Measurements from ENCODE around the gene STOM. TPM values are rescaled to one million over a fixed set of nuclear protein-coding genes. Genes with fewer than 3 reads are reported as not detected.
A peak's percentile ranks its signal among the peaks of the same experiment; 100 is the strongest.

Gene STOM
- total and polyA plus RNA-seq, 10 of the 15 experiments (the other 5 are each of a cell fraction or from before 2014, with no cell fraction given) = 6.7 to 47.4 (median 39.8) TPM

- TF ChIP-seq BCL3 (IDR thresholded peaks at IDR 0.05; ENCODE audit: borderline replicate concordance, insufficient read depth, low read depth, low read length, poor library complexity, severe bottlenecking) (no peak), ATF7 (IDR thresholded peaks at IDR 0.05; ENCODE audit: low read depth) (no peak), TAF1 (IDR thresholded peaks at IDR 0.05; ENCODE audit: borderline replicate concordance, low read depth, low read length) (no peak), MEF2A (IDR thresholded peaks at IDR 0.05; ENCODE audit: insufficient read depth, low read depth, low read length) (no peak), BRCA1 (IDR thresholded peaks at IDR 0.05; ENCODE audit: low read depth, low read length) (no peak), NR2C2 (IDR thresholded peaks at IDR 0.05; ENCODE audit: borderline replicate concordance, control insufficient read depth, insufficient read length, low read depth) (no peak)
Measured at GRCh38 chr9:121368745-121369144, 1.3 kb downstream of the STOM start (continued).

DNA sequence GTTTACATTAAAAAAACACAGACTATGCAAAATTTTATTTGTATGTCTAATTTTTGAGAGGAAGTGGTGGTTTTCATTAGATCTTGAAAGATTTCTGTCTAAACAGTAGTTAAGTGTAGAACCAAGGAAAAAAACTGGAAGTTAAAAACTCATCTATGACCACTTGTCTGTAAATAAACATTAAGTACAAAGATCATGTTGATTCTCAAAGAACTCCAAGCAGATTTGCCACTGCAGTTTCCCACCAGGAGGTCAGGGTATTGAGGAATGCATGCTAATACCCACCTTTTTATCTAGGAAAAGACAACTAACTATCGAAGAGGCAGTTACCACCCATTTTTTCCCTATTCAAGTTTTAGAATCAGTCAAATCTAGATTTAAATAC is 1.9 kb downstream of the STOM start:
- TSS peak; percentile 43 for BruUV-seq (replicated peaks)
- Histone ChIP-seq H3K27me3 (replicated peaks in 1 of 2; ENCODE audit: control insufficient read depth in 2 of 2, insufficient read depth in 2 of 2, low read length in 1 of 2) (no peaks in the 10 kb centered on the region; a peak in 1 of 4 replicates), H3K79me2 (ENCODE audit: control insufficient read depth, insufficient read depth, low read length) (no peaks in the 10 kb centered on the region; the same call in 1 of the 2 replicates), H4K20me1 (ENCODE audit: control insufficient read depth, insufficient read depth) (no peaks in the 10 kb centered on the region), H3K36me3 (ENCODE audit: control insufficient read depth in 2 of 2, insufficient read depth in 2 of 2, low read length in 1 of 2) (no peaks in the 10 kb centered on the region), H3K4me1 (ENCODE audit: control insufficient read depth, insufficient read depth, low read length) (peaks cover 7% of the 10 kb centered on the region; the same call in 1 of the 2 replicates), H2AFZ (ENCODE audit: control insufficient read depth, low read depth, low read length) (no peak overlapping the region), H3K9me3 (replicated peaks; ENCODE audit: control insufficient read depth, insufficient read depth, low read length) (no peaks in the 10 kb centered on the region; the same call in 2 of the 3 replicates), H3K4me2 (ENCODE audit: control insufficient read depth, insufficient read depth) (peak overlapping the region; percentile 90), H3K9ac (ENCODE audit: control insufficient read depth, insufficient read depth, low read length) (no peak overlapping the region), H3K27ac (ENCODE audit: control insufficient read depth, insufficient read depth) (no peak overlapping the region), H3K4me3 (peak overlapping the region; percentile 84)
- POLR2A ChIA-PET = interaction anchor here (0.7 to 1.3 kb wide), 2 partner anchors 9 to 436 kb away, joined by 3 to 5 read pairs; no protein-coding TSS in a partner anchor
- SMC1A ChIA-PET (ENCODE audit: uncharacterized antibody, unreplicated experiment) = no interaction called here
- RAD21 ChIA-PET (ENCODE audit: unreplicated experiment) = interaction anchor here (0.9 kb wide), 2 partner anchors 10 to 14 kb away, joined by 3 to 4 read pairs; no protein-coding TSS in a partner anchor
- CTCF ChIA-PET = interaction anchor here (1.7 kb wide), 1 partner anchor 15 kb away, joined by 4 read pairs; no protein-coding TSS in a partner anchor
- no peak for FAIRE-seq
- in situ Hi-C loops (cut with MboI) = no loop called here
- ATAC-seq = no peak
- intact Hi-C loops (cut with micrococcal nuclease; ENCODE audit: unreplicated experiment) = no loop called here
- no peak for DNase-seq (ENCODE audit: low read depth, low spot score)
- 83% methylated on average over 1 of the region's 1 CpG for WGBS (ENCODE audit: insufficient coverage, insufficient replicate concordance, low lambda C conversion rate, missing lambda C conversion rate)
- no peak for TF ChIP-seq NR2F1 (conservative IDR thresholded peaks at IDR 0.05)
- TF ChIP-seq, protein P1, sequence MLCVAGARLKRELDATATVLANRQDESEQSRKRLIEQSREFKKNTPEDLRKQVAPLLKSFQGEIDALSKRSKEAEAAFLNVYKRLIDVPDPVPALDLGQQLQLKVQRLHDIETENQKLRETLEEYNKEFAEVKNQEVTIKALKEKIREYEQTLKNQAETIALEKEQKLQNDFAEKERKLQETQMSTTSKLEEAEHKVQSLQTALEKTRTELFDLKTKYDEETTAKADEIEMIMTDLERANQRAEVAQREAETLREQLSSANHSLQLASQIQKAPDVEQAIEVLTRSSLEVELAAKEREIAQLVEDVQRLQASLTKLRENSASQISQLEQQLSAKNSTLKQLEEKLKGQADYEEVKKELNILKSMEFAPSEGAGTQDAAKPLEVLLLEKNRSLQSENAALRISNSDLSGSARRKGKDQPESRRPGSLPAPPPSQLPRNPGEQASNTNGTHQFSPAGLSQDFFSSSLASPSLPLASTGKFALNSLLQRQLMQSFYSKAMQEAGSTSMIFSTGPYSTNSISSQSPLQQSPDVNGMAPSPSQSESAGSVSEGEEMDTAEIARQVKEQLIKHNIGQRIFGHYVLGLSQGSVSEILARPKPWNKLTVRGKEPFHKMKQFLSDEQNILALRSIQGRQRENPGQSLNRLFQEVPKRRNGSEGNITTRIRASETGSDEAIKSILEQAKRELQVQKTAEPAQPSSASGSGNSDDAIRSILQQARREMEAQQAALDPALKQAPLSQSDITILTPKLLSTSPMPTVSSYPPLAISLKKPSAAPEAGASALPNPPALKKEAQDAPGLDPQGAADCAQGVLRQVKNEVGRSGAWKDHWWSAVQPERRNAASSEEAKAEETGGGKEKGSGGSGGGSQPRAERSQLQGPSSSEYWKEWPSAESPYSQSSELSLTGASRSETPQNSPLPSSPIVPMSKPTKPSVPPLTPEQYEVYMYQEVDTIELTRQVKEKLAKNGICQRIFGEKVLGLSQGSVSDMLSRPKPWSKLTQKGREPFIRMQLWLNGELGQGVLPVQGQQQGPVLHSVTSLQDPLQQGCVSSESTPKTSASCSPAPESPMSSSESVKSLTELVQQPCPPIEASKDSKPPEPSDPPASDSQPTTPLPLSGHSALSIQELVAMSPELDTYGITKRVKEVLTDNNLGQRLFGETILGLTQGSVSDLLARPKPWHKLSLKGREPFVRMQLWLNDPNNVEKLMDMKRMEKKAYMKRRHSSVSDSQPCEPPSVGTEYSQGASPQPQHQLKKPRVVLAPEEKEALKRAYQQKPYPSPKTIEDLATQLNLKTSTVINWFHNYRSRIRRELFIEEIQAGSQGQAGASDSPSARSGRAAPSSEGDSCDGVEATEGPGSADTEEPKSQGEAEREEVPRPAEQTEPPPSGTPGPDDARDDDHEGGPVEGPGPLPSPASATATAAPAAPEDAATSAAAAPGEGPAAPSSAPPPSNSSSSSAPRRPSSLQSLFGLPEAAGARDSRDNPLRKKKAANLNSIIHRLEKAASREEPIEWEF (IDR thresholded peaks at IDR 0.05; ENCODE audit: insufficient replicate concordance, low read depth, low read length) = no peak
- no peak for TF ChIP-seq E2F8 (IDR thresholded peaks at IDR 0.05; ENCODE audit: low read depth, partially characterized antibody)
- TF ChIP-seq FOS (IDR thresholded peaks at IDR 0.05; ENCODE audit: borderline replicate concordance, extremely low read depth, insufficient read length) = no peak
- no peak for TF ChIP-seq E2F4 (IDR thresholded peaks at IDR 0.05; ENCODE audit: low read depth, low read length)

All from GM12878 (cell line).